GM19023 (cell line): ENCODE measurements around the gene FARS2.

Experiments
- ATAC-seq: cut with Tn5 transposase; IDR thresholded peaks from one replicate; pipeline ENCODE4 v1.9.1; 2021; ENCODE audit warnings: mild to moderate bottlenecking, moderate library complexity; ENCODE audit not compliant: unreplicated experiment

The FARS2 gene

DNA sequence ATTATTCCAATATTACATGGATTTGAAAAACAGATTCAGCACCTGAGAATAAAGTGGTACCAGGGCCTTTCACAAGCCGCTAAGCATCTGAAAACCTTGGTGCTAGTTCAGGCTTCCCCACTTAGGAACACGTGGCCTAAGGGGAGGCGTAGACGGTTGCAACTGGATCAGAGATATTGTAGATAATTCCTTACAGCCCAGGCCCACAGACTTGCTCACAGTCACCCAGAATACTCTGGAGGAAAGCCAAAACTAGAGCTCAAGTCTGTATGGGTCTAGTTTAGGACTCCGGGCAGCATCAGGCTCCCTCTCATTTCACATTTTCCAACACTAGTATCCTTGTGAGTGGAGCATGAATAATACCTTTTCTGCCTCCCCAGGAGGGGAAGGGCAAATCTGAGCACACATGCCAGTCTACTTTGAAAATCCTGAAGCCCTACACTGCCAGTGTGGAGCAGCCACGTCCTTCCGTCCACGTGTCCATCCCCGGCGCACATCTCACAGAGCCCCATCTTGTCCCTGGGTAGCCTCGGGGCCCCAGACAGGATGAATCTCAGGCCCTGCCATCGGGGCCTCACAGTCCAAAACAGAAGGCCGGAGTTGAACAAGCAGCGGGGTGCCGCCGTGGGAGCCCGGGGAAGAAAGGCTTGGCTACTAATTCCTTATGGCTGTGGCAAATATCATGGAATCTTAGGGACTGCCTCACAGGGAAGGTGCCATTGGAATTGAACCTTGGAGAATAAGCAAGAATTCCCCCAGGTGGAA, 446.1 kb downstream of the FARS2 start:
- ATAC-seq = no peak

DNA sequence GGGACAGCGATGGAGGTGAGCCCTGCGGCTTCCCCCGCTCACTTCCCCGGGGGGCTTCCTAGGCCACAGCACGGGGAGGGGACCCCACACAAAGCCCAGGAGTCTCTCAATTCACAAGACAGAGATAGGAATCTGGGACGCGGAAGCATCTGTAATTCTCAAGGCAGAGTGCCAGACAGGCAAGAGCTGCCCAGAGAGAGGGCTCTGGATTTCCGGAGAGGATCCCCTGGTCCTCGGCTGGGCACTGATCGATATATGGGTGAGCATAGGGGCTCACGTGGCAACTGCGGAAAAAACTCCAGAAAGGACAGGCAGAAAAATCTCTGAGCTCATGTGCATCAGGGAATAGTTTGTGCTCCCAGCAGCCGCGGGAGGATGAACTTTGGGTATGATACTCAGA, 449.2 kb downstream of the FARS2 start:
- no peak for ATAC-seq

GRCh38 chr6:5710936-5711335, 449.6 kb downstream of the FARS2 start:
- ATAC-seq = no peak

DNA sequence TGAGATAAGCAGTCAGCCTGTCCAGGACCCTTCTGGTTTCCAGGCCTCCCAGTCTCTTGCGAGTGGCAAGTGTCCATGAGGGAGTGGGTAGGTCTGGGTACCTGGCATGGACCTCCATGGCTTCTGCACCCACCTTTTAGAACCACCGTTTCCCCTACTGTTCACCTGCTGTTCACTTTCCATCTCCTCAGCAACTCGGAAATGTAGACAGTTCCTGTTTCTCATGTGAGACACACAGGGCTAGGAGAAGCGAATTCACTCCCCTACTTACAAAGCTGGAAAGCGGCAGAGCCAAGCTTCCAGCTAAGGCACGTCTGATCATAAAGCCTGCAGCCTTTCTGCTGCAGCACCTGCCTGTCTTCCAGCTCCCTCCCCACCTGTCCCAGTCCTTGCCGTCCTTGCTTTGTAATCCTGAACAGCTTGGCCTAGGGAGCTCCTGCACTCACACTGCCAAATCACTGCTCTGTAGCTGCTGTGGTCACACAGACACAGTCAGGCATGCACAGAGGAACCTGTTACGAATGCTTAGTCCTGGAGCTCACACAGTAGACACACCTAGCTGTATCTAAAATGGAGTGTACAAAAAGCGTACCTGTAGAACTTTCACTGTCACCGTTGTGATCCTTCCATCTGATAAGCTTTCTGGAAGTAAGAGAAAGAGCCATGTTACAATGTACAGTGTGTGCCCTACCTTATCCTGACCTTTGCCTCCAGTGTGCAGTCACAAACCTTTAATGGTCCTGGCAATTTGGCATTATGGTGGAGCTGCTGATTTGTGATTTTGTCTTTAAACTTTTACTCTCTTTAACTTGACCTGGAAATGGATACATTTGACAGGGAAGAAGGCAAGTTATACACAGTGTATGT, 451.3 kb downstream of the FARS2 start:
- no peak for ATAC-seq

GRCh38 chr6:5713519-5713918, 452.2 kb downstream of the FARS2 start:
- ATAC-seq = no peak

DNA sequence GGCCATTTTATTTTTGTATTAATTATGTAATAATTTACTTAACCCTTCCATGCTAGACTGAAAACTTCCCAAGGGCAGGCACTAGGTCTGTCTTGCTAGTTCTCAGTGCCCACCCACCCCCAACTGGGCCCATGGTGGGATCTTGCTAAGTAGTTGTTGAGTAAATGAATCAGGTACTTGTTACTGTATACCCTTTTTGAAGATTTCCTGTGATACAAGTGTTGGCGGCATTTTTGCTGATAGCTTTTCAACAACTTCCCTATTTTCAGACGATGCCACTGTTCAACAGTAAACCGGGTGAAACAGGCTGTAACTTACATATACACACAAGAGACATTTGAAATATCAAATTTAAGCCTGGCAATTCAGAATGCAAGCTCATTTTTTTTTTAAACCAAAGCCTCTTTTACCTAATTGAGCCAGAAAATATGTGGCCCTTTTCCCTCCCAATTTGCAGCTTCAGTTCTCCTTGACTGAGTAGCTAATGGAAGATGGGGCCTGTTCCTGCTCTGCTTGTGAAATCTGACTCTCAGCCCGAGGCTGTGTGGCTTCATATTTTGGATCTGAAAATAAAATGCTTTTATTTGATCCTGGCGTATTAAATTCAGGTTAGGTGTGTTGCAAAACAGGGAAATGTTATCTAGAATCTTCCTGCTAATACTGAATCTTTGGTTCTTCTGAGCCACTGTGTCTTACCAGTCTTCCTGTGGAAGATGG, 457.1 kb downstream of the FARS2 start:
- ATAC-seq = no peak

DNA sequence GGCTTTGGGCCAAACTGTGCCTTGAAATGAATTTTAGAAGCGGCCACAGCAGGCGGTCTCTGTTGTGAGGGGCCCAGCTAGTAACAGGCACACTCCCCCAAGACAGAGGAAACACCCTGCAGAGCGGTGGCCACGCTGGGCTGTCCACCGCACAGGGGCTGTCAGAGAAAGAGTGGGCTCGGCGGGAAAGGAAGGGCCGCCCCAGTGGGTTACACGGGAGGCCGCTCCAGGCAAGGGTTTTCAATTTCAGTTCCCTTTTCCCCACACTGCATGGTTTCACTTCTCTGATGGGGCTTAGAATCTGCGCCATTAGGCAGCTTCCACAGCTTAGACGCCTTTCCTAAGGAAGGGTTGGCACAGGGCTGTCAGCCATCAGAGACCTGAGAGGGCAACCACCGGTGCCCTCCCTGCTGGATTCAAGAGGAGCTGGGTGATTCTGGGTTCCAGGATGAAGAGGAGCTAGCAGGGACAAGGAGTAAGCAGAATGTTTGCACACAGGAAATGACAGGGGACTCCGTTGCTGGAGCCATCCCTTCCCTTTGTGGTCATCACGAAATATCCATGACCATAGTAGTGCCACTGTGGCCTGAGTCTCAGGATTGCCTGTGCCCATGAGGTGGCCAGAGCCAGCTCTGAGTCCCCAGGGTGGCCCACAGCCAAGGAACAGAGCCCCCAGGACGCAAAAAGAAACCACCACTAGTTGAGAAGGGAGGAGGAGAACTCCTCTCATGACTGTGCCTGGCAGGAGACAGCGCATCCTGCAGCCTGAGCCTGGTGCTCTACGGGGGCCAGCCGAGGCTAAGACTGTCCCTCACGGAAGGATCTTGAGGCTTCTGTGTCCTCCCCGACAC, 462.8 kb downstream of the FARS2 start:
- ATAC-seq = peak; percentile 98

DNA sequence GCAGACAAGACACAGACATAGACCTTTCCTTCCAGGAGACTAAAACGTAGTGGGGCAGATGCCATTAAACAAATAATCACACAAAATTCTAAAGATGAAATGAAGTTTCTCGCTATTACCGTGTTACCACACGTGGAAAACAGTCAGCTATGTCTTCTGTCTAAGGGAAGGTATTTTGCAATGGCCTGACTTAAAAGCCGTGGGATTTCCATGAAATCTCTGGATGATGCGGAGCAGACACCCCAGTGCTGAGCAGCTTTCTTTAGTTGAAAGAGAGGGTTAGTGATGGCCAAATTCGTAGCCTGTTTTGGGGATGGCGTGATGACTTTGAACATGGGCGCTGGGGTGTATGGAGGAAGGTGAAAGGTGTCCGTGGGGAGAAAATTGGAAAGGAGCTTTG, 463.6 kb downstream of the FARS2 start:
- no peak for ATAC-seq

GRCh38 chr6:5726976-5727718, 465.8 kb downstream of the FARS2 start:
- ATAC-seq = no peak

DNA sequence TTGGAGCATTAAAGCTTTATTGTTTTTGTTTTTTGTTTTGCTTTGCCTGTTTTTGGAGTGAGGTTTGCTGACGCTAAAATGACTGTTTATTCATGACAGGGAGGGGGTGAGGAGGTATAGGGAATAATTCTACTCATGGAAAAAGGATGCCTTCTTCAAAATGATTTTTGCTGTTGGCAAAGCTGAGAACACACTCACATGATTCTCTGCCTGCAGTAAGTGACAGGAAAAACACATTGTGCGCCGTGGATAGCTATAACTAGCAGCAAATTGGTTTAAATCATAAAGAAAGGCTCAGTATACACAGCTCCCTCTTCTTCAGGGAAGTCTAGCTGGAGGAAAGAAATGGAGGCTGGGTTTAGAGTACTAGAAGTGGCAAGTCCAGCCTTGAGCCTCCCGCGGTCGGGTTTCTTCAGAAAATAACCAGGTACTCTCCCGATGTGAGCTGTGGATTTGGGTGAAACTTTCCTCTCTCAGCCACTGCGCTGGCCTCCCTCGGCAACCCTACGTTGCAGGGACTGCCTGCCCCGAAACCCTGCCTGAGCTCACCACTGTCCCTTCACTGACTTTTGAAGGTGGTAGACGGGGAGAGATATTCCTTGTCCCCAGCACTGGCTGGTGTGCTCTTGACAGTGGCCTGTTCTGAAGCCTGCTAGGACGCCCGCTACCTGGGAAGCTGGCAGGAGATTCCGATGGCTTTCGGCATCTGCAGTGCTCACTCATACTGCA, 467.2 kb downstream of the FARS2 start:
- ATAC-seq = no peak

GRCh38 chr6:5729080-5729434, 467.7 kb downstream of the FARS2 start:
- ATAC-seq = no peak

DNA sequence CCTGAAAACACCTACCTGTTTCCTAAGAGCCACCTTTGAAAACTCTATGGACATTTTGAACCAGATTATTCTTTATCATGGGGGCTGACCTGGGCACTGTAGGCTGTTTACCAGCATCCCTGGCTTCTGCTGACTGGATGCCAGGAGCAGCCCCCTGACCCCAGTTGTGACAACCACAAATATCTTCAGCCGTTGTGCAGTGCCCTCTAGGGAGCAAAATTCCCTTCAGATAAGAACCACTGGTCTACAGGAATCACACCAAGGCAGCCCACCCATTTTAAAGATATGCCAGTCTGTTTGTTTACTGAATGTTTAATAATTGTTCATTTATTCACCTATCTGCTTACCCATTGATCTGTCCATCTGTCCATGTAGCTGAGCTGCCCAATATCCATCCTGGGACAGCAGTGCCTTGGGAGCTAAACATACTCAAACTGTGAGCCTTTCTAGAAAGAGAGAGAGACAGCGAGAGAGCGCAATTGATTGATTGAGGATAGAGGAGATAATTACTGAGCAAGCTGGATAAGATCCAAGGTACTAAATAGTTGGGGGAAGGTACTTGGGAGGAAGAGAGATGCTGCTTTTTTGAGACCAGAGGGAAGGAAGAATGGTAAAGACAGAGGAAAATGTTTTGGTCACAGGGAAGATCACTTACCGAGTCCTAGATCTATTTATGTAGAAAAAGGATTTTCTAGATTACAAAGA, 468.7 kb downstream of the FARS2 start:
- ATAC-seq = no peak

DNA sequence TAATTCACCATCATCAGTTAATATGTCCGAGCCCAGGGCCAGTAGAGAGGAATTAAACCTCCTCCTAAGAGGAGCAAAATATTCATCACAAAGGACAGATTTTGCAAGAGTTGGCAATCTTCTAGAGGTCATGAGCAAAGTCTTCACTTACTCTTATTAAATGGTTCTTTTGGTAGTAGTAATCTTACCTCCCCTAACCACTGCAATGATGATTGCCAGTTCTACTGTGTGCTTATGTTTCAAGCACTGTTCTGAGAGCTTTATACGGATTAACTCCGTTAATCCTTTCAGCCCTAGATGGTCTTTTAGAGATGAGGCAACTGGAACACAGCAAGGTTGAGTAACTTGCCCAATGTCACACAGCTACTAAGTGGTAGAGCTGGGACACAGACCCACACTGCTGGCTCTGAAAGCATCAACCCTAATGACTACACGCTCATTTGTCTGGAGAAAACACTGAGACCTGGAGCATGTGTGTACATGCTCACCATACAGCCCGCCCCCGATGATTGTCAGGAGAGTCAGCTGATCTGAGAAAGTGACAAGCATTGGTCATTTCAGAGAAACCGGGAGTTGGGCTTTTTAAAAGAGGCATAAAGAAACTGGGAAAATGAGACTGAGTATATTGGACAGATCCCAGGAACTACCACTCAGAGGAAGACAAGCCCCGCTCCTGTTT, 469.4 kb downstream of the FARS2 start:
- no peak for ATAC-seq

DNA sequence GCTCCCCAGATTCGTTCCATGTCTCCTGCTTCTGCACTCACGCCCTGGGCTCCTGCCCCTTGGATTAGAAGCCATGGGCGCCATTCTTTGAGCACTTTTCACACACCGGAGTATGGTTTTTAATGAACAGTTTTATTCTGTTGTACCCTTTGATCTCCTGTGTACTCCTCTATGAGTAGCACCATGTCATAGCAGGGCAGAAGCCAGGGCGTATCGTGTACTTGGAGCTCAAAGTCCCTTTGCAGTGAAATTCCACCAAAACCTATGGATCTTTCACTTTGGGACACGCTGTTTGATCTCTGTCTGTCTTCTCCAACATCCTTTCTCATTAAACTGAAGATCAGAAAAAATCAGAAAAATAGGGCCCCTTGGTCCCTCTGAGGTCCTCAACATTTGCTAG, 470.1 kb downstream of the FARS2 start:
- no peak for ATAC-seq

GRCh38 chr6:5732496-5732895, 471.2 kb downstream of the FARS2 start:
- ATAC-seq = no peak

GRCh38 chr6:5736016-5736738, 474.9 kb downstream of the FARS2 start:
- no peak for ATAC-seq

- no peak for ATAC-seq
These were observed 476.1 kb downstream of the FARS2 start for GRCh38 chr6:5737460-5737859.

GRCh38 chr6:5738211-5738610, 476.9 kb downstream of the FARS2 start:
- ATAC-seq = no peak
